HEK293T (cell line): Measurements from ENCODE around the gene ATXN8OS.
"Not testable (repeated sequence)": the region's sequence is repeated elsewhere in the genome, so short reads cannot be mapped to it uniquely, and the experiment has no call there.

ENCODE experiments used
- CTCF ChIA-PET: fragments of 350-600 bp; formaldehyde crosslinking; extraction: SDS; loops from one replicate; lab custom pipeline; 2021; ENCODE audit warnings: antibody characterized with exemption, inconsistent platforms; lab: Yijun Ruan, JAX
- POLR2A ChIA-PET: fragments of 350-600 bp; formaldehyde crosslinking; extraction: SDS; loops from one replicate; lab custom pipeline; 2020; ENCODE audit warnings: antibody characterized with exemption, inconsistent platforms; lab: Yijun Ruan, JAX
- DNase-seq: peaks from one replicate; pipeline ENCODE4 v3.0.0; 2012; ENCODE audit warnings: mixed read lengths; ENCODE audit errors: extremely low spot score
- ARNT ChIP-seq: fragments of 450-650 bp; IDR thresholded peaks from 2 replicates; pipeline ENCODE4 v1.6.1; 2017; ENCODE audit warnings: mild to moderate bottlenecking
- BHLHE40 ChIP-seq: fragments of 450-650 bp; IDR thresholded peaks from 2 replicates; pipeline ENCODE4 v1.6.1; 2016; ENCODE audit warnings: mild to moderate bottlenecking, moderate library complexity, borderline replicate concordance
- CTBP1 ChIP-seq: fragments of 450-650 bp; IDR thresholded peaks from 2 replicates; pipeline ENCODE4 v1.6.1; 2016; ENCODE audit warnings: borderline replicate concordance
- ELF4 ChIP-seq: fragments of 450-650 bp; IDR thresholded peaks from 2 replicates; pipeline ENCODE4 v1.6.1; 2017; ENCODE audit warnings: antibody characterized with exemption
- FOXA1 ChIP-seq: fragments of 450-650 bp; IDR thresholded peaks from 2 replicates; pipeline ENCODE4 v1.6.1; 2016; ENCODE audit warnings: mild to moderate bottlenecking
- FOXK2 ChIP-seq: fragments of 450-650 bp; IDR thresholded peaks from 2 replicates; pipeline ENCODE4 v1.6.1; 2016; ENCODE audit warnings: mild to moderate bottlenecking
- FOXM1 ChIP-seq: fragments of 450-650 bp; IDR thresholded peaks from 2 replicates; pipeline ENCODE4 v1.6.1; 2017; ENCODE audit warnings: mild to moderate bottlenecking, borderline replicate concordance
- HDGF ChIP-seq: fragments of 450-650 bp; IDR thresholded peaks from 2 replicates; pipeline ENCODE4 v1.6.1; 2017; ENCODE audit warnings: antibody characterized with exemption, borderline replicate concordance
- L3MBTL2 ChIP-seq: fragments of 450-650 bp; conservative IDR thresholded peaks from 2 replicates; pipeline ENCODE4 v1.6.1; 2016; ENCODE audit warnings: mild to moderate bottlenecking
- LEF1 ChIP-seq: fragments of 450-650 bp; IDR thresholded peaks from 2 replicates; pipeline ENCODE4 v1.6.1; 2017; ENCODE audit warnings: mild to moderate bottlenecking, borderline replicate concordance
- NFRKB ChIP-seq: fragments of 450-650 bp; IDR thresholded peaks from 2 replicates; pipeline ENCODE4 v1.6.1; 2016; ENCODE audit warnings: mild to moderate bottlenecking, moderate library complexity
- SP1 ChIP-seq: fragments of 450-650 bp; IDR thresholded peaks from 2 replicates; pipeline ENCODE4 v1.6.1; 2017
- SUZ12 ChIP-seq: fragments of 450-650 bp; IDR thresholded peaks from 2 replicates; pipeline ENCODE4 v1.6.1; 2016; ENCODE audit warnings: mild to moderate bottlenecking
- TARDBP ChIP-seq: fragments of 450-650 bp; IDR thresholded peaks from 2 replicates; pipeline ENCODE4 v1.6.1; 2016
- ZNF384 ChIP-seq: fragments of 450-650 bp; IDR thresholded peaks from 2 replicates; pipeline ENCODE4 v1.6.1; 2016
- TF ChIP-seq, protein P1 (sequence below): fragments of 450-650 bp; IDR thresholded peaks from 2 replicates; pipeline ENCODE4 v1.6.1; 2016

The ATXN8OS gene

DNA sequence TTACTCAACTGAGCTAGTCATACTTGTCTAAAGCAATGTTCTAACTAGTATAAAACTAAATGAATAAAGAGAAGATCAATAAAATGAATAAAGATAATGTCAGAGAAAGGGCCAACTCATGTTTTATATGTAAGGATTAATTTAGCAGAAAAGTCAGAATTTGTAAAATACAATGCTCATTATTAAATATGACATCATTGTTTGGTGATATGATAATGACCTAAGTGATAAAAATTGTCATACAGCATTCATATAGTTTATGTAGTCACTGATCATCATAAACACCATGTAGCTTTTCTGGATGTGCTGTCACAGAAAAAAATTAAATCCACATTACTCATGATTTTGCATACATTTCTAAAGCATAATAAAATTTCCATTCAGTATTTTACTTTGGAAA is 3.1 kb upstream of the ATXN8OS start:
- CTCF ChIA-PET, result no interaction called here
- no peak for TF ChIP-seq FOXA1
- TF ChIP-seq, protein P1, sequence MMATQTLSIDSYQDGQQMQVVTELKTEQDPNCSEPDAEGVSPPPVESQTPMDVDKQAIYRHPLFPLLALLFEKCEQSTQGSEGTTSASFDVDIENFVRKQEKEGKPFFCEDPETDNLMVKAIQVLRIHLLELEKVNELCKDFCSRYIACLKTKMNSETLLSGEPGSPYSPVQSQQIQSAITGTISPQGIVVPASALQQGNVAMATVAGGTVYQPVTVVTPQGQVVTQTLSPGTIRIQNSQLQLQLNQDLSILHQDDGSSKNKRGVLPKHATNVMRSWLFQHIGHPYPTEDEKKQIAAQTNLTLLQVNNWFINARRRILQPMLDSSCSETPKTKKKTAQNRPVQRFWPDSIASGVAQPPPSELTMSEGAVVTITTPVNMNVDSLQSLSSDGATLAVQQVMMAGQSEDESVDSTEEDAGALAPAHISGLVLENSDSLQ, result no peak
- TF ChIP-seq TARDBP, result no peak
- no peak for TF ChIP-seq LEF1
- TF ChIP-seq FOXM1, result no peak
- TF ChIP-seq ARNT, result no peak
- no peak for TF ChIP-seq ZNF384
- TF ChIP-seq BHLHE40, result no peak
- TF ChIP-seq L3MBTL2, result no peak
- no peak for TF ChIP-seq ELF4
- no peak for TF ChIP-seq CTBP1
- no peak for TF ChIP-seq SP1
- POLR2A ChIA-PET, result no interaction called here
- no peak for DNase-seq

DNA sequence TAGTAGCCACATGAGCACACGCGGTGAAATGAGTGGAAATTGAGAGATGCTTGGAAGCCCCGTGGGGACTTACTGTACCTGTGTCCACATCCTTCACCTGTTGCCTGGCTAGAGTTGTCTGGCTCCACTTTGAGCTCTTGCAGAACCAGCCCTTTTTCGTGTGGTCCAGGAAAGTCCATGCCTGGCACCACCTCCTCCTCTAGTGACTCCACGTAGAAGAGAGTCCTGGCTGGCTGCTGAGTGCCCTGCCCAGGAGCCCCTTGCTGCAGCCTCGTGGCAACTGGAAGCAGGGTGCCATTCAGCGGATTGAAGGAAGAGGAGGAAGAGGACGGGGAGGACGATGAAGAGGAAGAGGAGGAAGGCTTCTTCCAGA is 515 bp upstream of the ATXN8OS start:
- ChIA-PET POLR2A (no interaction called here), CTCF (interaction anchor here (1.9 kb wide), 1 partner anchor 8 kb away, joined by 5 read pairs; no protein-coding TSS in a partner anchor)
- TF ChIP-seq FOXK2 (no peak), FOXM1 (no peak), FOXA1 (no peak), L3MBTL2 (no peak), ELF4 (no peak), NFRKB (no peak)
- DNase-seq, result no peak

DNA sequence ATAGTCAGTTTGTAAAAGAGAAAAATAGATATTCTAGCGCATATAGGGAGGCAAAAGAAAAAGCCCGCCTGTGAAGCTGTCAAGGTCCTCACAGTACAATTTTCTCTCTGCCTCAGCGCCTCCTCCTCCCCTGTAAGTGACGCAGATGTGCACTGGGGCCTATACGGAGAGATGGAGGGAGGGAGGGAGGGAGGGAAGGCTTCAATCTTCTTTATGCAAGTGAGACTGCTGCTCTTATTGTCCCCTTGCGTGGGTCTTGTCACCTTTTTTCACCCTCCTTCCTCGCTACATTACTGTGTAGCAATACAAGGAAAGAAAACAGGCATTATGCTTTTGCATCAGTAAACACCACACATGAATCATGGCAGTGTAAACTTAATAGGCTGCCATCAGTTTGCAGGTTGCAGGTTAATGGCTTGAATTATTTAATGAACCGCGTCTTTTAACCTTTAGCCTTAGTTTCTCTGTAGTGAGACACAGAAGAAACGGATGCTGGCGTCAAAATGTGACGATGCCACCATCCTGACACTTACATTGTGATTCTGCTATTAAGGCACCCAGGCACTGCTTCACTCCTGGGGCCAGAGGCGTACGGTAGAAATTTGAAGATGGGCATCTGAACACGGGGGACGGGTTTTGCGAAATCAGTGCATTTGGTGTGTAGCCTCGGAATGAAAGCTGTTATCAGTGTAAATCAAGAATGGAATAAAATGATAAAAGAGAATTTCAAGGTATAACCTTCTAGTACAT is 905 bp downstream of the ATXN8OS start, which contains the start of gene KLHL1:
TSS of gene KLHL1 (minus strand) at position 97 of the 750 bp plus-strand sequence. CDS start 753 bp downstream, outside the sequence.
- TF ChIP-seq TARDBP, result no peak
- TF ChIP-seq ZNF384, result no peak
- TF ChIP-seq, protein P1, result no peak
- no peak for TF ChIP-seq FOXA1
- TF ChIP-seq L3MBTL2, result no peak
- TF ChIP-seq SP1, result no peak
- TF ChIP-seq CTBP1, result no peak
- ChIA-PET POLR2A (no interaction called here), CTCF (no interaction called here)
- DNase-seq, result no peak

DNA sequence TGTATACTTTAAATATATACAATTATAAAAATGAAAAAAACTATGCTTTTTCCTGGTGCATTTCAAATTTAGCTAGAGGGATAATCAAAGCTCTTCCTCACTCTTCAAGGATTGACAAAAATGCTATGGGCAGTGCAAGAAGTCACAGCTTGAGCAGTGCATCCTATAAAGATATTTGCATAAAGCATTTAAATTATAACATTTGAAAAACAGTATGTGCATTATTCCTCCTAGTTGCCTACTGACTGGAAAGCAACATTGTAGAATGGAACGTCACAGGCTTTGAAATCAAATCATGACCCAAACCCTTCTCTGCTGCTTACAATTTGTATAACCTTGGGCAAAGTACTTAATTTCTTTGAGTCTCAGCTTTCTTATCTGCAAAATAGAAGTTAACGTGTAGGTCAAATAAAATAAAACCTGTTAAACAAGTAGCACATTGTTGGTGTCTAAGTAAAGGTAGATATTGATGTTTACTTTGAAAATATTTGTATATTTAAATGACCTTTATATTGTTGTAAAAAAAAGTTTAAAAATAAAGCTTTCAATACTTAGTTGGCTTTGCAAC is 9.8 kb downstream of the ATXN8OS start:
- TF ChIP-seq, protein P1, result no peak
- TF ChIP-seq FOXK2 (no peak), SP1 (no peak), ARNT (no peak), BHLHE40 (no peak), SUZ12 (no peak), L3MBTL2 (no peak), FOXM1 (no peak), FOXA1 (no peak), CTBP1 (no peak), ELF4 (no peak), HDGF (no peak), ZNF384 (no peak), NFRKB (no peak), LEF1 (no peak), TARDBP (no peak)
- CTCF ChIA-PET, result no interaction called here
- DNase-seq, result no peak
- POLR2A ChIA-PET, result no interaction called here

DNA sequence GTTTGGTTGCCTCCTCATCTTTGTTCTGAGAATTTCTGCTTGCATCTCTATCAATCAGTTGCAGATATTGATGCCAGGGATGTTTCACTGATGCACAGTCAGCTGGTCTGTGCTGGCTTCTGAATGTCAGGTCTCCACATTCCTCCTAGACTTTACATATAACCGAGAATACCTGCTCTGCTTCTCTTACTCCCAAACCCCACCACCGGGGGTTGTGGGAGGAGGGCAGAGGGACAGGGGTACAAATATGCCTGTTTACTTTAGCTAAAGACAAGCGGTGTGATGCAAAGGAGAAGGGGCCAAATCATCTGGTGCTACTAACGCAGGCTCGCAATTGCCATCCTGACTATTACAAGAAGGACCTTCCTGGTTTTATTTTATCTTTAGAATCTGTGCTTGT is 18.1 kb downstream of the ATXN8OS start:
- TF ChIP-seq SUZ12 (no peak), FOXA1 (no peak), ZNF384 (no peak), L3MBTL2 (no peak), NFRKB (no peak), SP1 (no peak), HDGF (no peak), CTBP1 (no peak), LEF1 (no peak), FOXM1 (no peak)
- TF ChIP-seq, protein P1, result no peak
- POLR2A ChIA-PET, result no interaction called here
- DNase-seq, result no peak
- CTCF ChIA-PET, result no interaction called here

DNA sequence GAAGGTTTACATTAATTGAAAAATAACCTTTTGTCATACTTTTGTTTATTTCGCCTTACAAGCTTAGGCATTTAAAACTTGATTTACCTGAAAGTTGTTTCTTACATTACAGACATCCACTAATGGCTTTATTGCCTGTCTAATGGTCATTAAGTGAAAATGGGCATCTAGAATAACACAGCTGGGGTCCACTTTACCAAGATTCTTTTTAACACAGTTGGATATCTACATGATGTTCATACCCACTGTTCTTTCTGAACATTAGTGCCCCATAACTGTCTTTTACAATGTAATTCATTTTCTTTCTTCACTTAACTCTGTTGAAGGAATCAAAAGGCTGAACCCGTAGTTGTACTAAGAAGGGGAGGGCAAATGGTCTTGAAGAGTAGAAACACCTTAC is 20.5 kb downstream of the ATXN8OS start:
- TF ChIP-seq LEF1, result no peak
- peak; percentile 58; the same call in 1 of the 2 replicates for TF ChIP-seq CTBP1
- TF ChIP-seq BHLHE40, result no peak
- no peak for TF ChIP-seq TARDBP
- TF ChIP-seq ELF4, result no peak
- no peak for TF ChIP-seq FOXK2
- no peak for TF ChIP-seq SP1
- TF ChIP-seq ARNT, result peak; percentile 88
- no peak for TF ChIP-seq L3MBTL2
- TF ChIP-seq, protein P1, result peak; percentile 67
- no peak for TF ChIP-seq HDGF
- no peak for TF ChIP-seq FOXM1
- no peak for TF ChIP-seq ZNF384
- TF ChIP-seq FOXA1, result no peak
- TF ChIP-seq NFRKB, result no peak
- no peak for TF ChIP-seq SUZ12
- ChIA-PET POLR2A (no interaction called here), CTCF (interaction anchor here (0.7 kb wide), 1 partner anchor 587 kb away, joined by 3 read pairs; no protein-coding TSS in a partner anchor)
- DNase-seq, result no peak

DNA sequence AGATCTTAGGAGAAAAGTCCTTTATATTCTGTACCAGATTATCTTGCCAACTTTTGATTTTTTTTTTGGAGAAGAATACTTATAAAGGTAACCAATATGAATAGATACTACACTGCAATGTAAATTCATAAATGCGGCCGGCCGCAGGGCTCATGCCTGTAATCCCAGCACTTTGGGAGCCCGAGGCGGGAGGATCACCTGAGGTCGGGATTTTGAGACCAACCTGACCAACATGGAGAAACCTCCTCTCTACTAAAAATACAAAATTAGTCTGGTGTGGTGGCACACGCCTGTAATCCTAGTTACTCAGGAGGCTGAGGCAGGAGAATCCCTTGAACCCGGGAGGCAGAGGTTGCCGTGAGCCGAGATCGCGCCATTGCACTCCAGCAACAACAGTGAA is 35.0 kb downstream of the ATXN8OS start:
- CTCF ChIA-PET, POLR2A ChIA-PET, DNase-seq: not testable (repeated sequence)
